HG03039 (cell line): ENCODE results near the gene AP5B1.

ENCODE experiments used
- ATAC-seq: cut with Tn5 transposase; IDR thresholded peaks from one replicate; pipeline ENCODE4 v1.9.1; 2021; ENCODE audit warnings: mild to moderate bottlenecking, moderate library complexity; ENCODE audit not compliant: unreplicated experiment

AP5B1 gene

DNA sequence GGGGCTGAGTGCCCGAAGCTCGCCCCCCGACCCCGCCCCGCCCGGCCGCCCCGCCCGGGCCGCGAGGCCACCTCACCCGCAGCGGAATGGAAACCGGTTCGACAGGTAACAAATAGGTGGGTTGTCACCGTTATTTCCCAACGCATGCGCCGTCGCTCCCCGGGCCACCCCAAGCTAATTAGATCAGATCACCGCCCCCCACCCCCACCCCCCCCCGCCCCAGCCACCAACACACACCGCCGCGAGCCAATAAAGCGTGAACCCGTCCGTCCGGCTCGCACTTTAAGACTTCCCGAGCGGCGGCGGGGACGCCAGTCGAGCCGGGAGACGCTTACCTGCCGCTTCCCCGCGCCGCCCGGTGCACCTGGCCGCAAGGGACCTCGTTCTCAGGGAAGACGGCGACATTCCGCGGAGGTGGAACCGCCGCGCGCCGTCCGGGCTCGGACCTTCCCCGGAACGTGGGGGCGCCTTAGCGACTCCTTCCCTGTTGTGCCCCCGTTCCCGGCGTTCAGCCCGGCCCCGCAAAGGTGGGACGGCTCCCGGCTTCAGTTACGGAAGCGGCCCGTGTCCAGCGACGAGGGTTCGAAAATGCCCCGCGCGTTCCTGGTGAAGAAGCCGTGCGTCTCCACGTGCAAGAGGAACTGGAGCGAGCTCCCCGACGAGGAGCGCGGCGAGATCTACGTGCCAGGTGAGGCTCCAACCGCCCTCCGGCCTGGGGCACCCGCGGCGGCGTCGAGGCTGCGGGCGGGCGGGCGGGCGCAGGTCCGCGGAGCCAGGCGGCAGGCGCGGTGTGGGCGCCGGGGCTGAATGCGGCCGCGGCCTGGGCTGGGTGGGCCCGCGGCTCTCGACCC, 6.2 kb upstream of the AP5B1 start, which contains the start of gene OVOL1:
Gene OVOL1, plus strand, starts transcription at position 278 of the 851 bp plus-strand sequence. Its CDS starts 311 bp downstream, at position 589.
- no peak for ATAC-seq

DNA sequence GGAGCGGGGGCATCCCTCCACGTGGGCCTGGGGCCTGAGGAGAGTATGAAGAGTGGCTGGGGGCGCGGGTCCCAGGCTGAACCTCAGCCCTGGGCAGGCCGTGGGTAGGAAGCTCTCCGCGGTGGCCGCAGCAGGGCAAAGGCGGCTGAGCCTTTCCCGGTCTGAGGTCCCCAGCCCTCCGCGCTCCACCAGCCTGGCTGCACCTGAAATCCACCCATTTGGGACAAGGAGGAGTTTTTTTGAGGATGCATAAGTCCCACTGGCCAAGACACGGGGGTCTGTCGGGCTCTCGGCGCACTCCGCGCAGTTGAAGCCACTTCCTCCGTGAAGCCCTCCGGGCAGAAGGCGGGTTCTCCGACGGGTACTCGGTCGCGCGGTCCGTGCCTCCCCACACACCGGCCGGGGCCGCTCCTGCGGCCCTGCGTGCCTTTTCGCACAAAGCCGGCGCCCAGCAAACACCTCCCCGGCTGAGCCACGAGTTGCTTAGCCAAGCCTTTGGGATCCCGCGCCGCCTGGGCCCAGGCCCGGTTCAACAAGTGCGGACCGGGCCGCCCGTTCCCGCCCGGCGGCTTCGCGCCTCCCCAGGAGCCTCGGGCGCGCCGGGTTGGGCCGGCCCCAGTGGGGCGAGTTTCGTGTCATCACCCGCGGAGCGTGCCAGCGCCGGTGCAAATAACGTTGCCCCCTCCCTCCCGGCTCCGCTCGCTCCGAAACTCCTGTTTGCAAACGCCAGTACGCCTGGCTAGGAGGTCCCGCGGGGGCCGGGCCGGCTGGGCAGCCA, 5.4 kb upstream of the AP5B1 start:
- no peak for ATAC-seq

DNA sequence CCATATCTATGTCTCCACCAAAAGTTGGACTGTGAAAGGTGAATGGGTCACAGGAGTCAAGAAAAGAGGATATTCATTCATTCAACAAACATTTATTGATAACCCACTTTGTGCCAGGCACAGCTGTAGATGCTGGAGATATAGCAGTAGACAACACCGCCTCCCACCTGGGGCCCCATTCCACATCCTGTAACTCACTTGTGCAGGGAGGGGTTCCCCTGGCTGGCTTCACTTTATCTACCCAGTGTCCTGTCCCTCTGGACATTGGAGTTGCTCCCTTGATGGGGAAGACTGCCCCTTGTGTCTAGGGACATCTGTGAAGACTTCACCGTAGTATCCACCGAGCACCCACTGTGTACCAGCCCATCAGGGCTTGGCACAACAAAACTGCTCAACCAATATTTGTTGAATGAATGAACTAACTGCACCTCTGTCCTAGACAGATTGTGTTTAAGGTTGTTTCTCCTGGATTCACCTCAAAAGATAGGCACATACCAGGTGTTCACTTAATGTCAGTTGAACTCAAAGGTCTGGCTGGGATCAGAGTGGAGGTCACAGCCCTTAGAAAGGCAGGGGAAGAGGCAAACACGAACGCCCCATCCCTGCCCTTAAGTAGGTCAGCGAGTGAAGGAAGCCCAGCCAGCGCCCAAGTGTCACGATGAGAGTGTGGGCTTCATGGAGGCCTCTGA, 4.7 kb upstream of the AP5B1 start:
- no peak for ATAC-seq

DNA sequence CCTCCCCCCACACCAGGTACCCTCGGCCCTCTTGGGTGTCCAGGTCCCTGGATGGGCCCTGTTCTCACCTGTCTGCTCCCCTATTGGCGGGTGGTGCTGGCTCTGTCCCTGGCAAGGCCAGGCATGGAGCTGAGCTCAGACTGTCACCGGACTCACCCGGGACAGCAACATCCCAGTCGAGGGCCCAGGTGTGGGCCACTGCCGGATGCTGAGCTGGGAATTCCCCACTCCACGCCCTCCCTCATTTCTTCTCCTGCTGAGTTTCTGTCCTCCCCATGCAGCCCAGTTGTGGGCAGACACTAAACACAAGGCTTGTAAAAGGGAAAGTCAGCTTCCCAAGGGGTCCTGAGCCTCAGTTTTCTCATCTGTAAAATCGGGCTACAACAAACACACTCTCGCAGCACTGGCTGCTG, 2.0 kb upstream of the AP5B1 start:
- ATAC-seq, result no peak

DNA sequence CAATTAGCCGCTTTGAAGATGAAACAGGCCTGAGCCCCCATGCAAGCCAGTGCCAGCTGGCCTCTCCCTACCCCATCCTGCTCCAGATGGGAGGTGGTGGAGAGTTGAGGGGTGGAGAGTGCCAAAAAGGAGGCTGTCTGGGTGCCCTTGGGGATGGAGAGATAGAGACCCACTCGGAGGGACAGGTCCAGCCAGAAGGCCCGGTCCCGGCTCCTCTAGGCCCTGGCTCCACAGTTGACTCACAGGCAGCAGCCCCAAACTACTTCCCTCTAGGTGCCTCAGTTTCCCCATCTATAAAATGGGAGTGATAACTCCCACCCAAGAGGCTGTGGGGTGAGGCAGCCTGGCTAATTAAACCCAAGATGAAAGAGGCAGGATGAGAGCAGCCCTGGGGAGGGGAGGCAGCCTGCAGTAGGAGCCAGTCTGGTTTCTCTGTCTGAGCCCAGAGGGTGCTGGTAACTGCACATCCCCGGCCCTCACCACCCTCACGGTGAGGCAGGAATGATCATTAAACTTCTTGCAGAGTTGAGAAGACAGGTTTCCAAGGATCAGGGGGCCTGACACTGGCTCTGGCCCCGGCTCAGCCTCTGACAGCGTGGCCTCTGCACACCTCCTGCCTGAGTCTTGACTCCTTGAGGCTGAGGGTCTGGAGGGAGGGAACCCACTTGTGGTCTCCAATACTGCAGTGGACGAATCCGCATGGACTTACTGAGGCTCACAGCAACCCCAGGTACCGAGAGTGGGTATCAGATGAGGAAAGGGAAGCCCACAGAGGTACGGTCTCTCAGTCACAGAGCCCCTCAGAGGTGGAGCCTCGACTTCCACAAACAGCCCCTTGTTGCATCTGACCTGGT, 1.4 kb upstream of the AP5B1 start:
- ATAC-seq, result no peak

DNA sequence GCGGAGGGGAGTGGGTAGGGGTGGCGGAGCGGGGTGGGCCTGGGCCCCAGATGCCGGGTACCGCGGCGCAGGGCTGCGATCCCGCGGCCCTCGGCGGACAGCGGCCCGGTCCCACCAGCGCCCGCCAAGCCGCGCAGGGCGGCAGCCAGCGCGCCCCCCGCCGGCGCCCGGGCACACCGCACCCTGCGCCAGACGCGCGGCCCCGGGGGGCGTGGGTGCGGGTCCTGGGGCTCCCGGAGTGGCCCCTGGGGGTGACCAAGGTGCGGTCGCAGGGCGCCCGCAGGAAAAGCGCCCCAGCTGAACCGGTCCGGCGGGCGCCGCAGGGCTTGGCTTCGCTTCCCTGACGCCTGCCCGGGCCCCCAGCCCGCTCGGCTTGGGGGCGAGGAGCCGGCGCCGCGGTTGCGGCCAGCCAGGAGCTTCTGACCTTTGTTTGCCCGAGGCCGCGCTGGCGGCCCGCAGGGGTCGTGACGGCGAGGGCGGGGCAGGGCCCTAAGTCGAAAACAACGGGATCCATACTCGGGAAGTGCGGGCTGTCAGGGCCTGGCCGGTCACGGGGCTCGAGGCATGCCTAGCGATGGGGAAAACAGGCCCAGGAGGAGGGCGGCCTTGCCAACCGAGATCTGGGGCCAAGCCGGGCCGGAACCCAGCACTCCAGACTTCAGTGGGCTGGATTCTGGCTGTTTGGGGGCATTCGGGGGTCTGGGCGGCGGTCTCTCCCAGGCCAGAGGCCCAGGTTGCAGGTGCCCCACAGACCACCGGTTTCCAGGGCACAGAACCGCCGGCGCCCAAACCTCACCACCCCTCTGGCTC, 581 bp upstream of the AP5B1 start:
- ATAC-seq, result peak; percentile 12

DNA sequence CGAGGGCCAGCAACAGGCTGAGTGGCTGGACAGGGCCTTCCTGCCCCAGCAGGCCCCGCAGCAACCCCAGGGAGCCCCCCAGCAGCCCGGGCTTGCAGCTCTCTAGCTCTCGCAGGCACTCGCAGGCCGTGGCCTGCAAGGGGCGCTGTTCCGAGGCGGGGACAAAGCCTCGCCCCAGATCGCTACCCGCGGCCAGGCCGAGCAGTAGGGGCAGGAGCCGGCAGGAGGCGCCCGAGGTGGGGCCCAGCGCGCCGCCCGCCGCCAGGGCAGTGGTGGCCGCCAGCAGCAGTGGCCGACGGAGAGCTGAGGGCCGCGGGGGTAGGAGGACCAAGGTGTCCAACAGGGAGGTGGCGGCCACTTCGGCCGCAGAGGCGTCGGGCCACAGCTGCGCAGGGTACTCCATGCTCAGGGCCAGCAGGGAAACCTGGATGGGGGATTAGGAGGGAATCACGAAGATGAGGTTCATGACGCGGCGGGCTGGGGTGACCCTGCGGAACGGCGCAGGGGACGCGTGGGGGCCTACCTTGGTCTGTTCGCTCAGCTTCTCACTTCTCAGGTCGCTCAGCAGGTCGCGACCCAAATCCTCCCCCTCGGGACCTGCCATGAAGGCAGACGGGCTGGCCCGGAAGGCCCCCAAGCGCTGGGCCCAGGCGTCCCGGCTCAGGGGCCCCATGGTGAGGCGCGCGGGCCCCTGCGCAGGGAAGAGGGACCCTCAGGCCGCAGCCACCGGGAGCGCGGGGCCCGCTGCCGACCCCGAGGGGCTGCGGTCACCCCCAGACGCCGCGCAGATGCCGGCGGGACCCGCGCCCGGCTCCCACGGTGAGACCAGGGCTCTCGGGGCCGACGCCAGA, 632 bp downstream of the AP5B1 start:
- peak; percentile 41 for ATAC-seq

DNA sequence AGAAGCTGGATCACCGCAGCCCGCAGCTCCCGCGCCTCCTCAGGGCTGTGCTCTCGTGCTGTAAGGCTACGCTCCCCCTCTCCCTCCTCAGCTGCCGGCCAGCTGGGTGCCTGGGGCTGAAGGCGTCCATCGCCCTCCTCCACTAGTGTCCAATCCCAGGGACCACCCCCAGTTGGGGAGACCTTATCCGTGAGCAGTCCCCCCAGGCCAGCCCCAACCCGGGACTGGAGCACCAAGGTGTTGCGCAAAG, 1.2 kb downstream of the AP5B1 start:
- ATAC-seq, result no peak

DNA sequence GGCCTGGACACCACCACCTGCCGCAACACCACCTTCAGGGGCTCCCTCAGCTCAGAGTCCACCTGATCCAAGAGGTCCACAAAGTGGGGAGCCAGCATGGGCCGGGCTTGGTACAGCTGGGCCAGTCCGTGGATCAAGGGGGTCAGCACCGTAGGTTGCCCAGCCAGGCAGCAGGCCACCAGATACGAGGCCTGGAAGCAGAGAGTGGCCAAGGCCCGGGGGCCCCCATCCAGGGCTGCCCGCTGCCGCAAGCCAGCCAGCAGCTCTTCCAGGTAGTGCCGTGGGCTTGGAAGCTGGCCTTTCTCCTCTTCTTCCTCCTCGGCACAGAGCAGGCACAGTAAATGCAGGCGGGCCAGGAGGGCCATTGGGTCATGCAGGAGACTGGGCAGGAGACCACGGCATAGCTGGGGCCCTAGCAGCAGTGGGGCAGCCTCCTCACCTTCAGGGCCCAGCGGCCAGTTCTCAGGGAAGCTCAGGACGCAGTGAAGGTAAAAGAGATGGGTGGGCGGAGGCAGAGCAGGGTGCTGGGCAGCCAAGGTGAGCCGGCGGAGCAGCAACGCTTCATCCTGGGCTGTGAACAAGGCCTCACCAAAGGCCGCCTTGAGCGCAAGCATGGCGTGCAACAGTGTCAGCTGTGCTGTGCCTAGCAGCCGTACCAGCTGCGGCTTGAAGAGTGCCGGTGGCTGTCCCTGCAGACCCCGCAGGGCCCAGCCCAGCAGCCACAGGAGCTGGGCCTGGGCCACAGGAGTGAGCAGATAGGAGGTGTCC, 1.7 kb downstream of the AP5B1 start:
- ATAC-seq, result no peak

DNA sequence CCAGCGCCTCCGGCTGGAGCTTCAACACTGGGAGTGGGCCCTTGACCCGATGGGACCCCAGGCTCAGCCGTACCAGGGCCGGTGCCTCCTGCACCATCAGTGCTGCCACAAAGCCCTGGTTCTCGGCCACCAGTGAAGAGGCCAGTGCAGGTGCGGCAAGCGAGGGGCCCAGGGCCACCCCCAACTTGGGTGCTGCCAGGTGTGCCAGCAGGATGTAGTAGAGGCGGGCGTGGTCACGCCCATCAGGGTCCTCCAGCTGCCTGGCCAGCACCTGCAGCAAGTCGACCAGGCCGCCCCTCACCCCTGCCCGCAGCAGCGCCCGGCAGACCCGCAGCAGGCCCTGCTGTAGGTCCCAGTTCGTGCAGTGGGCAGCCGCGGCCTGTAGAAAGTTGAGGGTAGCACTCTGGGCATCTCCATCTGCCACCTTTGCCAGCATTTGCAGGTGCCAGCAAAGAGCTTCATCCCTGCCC, 2.3 kb downstream of the AP5B1 start:
- ATAC-seq, result no peak

DNA sequence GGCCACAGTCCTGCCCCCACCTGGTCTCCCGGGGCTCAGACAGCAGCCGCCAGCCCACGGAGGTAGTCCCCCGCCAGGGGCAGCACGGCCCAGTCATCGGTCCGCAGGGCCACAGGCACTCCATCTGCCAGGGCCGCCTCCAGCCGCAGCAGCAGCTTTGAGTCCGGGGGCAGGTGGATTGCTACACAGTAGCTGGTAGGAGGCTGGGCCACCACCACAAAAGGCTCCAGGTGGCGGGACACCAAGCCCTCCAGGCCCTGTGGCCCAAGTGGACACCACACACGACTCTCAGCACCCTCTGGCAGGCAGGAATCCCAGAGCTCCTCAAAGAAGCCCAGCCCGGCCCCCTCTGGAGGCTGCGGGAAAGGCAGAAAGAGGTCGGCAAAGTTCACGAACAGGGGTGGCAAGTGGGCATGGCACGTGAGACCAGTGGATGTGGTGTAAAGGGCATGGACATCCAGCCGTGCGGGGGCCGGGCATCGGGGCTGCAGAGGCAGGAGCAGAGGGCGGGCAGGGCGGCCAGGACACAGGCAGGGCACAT, 2.9 kb downstream of the AP5B1 start:
- ATAC-seq, result no peak

DNA sequence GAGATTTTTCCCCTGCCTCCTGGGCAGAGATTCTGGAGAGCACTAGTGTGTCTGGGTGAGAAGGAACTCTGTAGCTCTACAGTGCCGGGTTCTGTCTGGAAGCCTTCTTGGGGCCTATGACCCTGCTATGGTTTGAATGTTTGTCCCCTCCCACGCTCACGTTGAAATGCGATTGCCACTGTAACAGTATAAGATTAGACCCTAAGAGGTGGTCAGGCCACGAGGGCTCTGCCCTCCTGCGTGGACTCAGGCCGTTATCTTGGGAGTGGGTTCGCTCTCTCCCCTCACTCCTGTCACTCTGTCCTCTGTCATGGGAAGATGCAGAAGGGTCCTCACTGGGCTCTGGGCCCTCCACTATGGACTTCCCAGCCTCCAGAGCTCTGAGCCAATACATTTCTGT, 3.5 kb downstream of the AP5B1 start:
- no peak for ATAC-seq

DNA sequence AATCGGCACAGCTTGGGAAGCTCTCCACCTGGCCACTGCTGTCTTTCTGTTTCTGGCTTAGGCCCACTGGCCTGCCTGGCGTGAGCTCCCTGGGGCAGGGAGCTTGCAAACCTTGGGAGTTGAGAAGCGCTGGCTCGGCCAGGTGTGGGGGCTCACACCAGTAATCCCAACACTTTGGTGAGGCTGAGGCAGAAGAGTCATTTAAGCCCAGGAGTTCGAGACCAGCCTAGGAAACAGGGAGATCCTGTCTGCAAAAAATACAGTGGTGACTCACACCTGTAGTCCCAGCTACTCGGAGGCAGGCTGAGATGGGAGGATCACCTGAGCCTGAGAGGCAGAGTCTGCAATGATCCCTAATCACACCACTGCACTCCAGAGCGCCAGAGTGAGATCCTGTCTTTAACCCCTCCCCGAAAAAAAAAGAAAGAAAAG, 4.0 kb downstream of the AP5B1 start:
- no peak for ATAC-seq

DNA sequence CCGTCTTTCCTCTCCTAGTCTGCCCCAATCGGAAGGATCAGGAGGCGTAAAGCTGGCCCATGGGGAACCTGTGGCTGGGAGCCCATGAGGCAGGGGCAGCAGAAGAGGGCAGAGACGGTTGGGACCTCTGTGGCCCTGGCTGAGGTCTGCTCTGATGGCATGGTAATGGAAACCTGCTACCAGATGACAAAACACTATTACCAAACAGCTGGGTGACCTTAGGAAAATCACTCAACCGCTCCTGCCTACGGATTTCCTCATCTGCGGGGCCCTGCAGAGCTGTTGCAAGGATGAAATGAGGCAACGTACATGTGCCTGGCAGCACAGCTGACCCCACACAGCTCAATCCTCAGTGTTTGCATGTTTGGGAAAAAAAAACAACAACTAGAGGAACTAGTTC, 4.6 kb downstream of the AP5B1 start:
- no peak for ATAC-seq

DNA sequence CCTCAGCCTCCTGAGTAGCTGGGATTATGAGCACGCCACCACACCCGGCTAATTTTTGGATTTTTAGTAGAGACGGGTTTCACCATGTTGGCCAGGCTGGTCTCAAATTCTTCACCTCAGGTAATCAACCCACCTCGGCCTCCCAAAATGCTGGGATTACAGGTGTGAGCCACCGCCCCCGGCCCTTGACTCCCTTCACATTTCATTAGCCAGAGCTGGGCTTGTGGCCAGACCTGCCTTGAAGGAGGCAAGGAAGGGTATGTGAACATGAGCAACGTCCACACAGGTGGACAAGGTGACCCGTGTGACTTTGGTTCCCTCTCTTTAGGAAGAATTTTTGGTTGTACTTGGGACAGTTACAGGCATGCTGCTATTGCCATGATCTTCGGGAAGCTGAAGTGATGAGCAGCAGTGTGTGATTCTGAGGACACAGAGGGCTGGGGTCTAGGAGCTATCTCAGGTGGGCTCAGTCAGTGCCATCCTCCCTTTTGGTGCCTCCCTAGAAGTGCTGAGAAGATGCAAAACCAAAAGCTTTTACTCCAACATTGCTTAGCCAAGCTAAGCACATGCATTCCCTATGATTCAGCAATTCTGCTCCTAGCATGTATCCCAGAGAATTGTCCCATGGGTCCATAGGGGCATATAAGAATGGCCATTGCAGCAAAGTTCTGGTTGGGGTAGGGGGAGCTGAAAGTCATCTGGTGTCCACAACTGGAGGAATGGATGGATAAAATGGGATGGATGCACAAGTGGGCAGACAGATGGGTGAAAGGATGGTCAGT, 6.1 kb downstream of the AP5B1 start:
- ATAC-seq, result no peak

DNA sequence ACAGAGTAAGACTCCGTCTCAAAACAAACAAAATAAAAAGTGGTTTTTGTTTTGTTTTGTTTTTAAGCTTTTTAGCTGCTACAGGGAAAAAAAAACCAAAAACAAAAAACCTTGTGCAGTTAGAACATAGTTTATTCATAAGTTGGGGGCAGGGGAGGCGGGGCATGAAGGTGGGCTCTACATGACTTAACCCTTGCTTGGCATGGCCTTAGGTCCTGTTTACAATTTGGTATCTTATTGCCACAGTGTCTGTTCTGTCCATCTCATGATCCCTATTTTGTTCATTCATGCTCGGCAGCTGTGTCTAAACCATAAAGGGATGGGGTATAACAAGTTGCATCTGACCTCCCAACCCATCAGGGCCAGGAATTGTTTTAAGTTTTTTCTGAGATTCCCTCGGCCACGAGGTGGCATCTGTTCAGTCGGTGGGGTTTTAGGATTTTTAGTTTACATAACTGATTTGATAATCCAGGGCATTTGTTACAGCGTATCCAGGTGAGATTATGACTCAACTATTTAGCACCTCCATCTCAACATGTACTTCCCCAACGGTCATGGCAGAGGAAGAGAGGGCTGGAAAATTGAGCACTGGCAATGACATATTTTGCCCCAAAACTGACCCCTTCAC, 6.9 kb downstream of the AP5B1 start:
- no peak for ATAC-seq
